NCI-H1417 (cell line): ENCODE measurements around the gene WNT3A.

Source experiments
- DNase-seq, 3 experiments: peaks; one replicate each; lab custom pipeline; 2025; lab: John Stamatoyannopoulos, UW

Gene WNT3A

DNA sequence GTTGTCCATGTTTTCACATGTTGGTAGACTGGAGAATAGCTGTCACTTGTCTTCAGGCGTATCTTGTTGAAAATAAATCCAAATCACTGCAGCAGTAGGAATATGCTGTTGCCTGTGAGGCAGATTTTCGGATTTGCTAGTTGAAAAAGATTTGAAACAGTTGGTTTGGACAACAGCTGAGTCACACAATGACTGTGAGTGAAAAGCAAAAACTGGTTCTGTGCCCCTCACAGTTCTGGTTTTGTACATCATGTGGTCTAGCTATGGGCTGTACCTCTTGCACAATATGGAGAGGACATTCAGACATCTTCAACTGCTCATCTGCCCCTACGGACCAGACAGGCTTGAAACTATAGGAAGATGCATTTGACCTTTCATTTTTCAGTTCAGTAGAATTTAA, 77.5 kb downstream of the WNT3A start:
- DNase-seq = no peak

- no peak for DNase-seq
Observed at GRCh38 chr1:228084797-228085196, 78.0 kb downstream of the WNT3A start.

DNA sequence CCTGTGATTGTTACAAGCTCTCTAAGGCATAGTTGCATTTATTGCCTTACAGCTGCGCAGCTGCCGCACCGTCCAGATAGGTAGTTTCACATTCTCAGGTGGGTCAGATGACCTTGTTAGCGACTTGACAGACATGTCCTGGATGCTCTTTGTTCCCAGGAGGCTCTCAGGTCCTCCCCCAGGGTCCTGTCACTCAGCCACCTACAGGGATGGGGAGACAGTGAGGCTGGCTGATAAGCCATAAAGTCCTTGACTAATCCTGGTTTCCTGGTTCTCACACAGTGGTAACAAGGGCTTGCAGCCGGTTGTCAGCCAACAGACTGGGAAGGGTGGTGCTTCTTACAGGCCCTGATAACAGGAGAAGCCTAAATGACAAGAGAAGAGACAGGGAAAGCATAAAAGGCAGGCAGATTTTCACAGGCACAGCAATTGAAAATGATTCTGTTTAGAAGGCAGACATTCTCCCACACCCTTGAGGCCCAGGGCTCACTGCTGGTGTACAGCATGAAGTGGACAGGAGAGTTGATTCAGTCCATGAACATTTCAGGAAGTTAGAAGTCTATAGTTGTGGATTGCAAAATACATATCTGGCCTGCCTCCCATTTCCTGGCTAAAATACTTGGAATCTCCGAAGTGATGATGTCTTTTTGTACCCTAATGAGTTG, 78.6 kb downstream of the WNT3A start:
- no peak for DNase-seq

- no peak for DNase-seq
Observed at GRCh38 chr1:228087771-228088251, 81.0 kb downstream of the WNT3A start.

DNA sequence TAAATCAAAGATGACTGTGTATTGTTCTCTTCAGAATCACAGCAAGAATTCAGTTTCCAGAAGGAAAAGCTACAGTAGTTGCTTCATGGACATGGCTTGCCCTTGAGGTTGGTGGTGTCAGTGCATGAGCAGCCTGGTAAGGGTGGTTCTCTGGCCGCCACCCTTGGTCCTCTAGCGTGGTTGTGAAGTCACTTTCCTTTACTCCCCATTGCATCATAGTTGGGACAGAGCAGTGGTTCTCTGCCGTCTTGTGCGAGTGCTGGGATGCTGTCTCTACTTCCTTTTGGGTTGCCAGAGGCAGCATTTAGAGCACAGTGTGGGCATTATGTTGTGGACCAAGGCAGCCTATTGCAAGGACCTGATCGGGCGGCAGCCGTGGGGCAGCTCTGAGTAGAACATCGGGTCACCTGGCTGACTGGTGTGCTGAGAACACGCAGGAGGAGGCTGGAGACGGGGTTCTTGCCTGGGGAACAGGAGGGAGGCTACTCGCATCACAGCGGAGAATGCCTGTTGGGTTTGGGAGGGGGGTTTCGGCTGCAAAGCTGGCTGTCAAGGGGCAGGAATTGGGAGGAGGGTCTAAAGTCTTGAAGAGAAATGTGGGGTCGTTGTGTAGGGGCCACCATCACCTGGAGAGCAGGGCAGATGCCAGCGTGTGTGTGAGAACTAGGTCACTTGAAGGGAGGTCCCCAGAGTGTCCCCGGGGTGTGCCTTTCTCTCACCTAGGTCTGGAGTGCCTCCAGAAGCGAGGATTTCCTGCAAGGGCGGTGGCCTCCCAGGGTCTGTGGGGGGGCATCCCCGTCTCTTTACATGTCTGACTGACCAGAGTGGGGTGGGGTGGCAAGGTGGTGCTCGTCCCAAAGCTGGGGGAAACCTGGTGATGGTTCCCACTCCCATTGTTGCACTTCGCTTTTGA, 82.0 kb downstream of the WNT3A start:
- DNase-seq = no peak

- no peak for DNase-seq
Observed at GRCh38 chr1:228089519-228090380, 83.0 kb downstream of the WNT3A start.

DNA sequence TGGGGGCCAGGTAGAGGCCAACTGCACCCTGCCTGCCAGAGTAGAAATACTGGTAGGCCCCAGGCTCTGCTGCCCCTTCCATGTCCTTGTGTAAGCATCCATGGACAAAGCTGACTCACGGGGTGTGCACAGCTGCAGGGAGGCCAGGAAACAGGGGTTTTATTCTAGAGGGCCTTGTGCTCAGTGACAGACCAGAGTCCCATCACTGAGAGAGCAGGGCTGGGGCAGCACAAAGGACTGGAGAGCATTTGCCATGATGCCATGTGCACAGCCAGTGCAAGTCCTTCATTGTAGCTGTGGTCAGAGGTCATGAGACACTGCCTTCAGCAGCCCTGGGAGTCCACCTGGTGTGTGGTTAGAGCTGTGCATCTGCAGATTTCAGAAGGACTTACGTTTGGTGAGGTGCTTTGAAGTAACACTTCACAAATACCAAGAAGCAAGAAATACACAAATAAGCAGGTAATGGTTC, 83.8 kb downstream of the WNT3A start:
- no peak for DNase-seq

GRCh38 chr1:228091084-228091483, 84.3 kb downstream of the WNT3A start:
- no peak for DNase-seq

DNA sequence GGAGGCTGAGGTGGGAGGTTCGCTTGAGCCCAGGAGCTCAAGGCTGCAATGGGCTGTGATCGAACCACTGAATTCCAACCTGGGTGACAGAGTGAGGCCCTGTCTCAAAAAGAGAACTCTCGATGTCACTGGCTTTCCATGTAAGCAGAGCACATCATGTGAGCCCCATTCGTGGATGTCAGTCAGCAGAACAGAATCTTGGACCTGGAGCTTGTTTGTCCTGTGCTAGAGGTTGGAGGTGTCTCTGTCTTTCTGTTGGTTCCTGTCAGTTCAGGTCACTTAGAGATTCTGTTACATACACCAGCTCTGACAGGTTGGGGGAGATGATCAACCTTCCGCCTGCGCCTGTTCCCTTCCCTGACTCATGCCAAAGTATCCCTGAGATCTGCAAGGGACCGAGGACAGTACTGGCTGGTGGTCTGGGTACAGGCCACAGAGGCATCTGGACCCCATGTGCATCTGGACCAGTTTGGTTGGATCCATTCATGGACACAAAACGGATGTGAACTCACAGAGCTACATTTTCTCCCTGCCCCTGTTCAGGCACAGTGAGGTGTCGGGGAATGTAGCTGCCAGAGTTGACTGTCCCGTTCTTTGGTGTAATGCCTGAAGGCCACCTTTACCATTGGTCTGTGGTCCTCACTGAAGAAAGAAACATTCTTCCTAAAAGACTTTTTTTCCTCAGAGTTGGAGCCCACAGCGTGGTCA, 85.7 kb downstream of the WNT3A start:
- no peak for DNase-seq

GRCh38 chr1:228093050-228093906, 86.5 kb downstream of the WNT3A start:
- no peak for DNase-seq

- no peak for DNase-seq
Observed at GRCh38 chr1:228094432-228095016, 87.7 kb downstream of the WNT3A start.

- no peak for DNase-seq
Observed at GRCh38 chr1:228095161-228095560, 88.4 kb downstream of the WNT3A start.

DNA sequence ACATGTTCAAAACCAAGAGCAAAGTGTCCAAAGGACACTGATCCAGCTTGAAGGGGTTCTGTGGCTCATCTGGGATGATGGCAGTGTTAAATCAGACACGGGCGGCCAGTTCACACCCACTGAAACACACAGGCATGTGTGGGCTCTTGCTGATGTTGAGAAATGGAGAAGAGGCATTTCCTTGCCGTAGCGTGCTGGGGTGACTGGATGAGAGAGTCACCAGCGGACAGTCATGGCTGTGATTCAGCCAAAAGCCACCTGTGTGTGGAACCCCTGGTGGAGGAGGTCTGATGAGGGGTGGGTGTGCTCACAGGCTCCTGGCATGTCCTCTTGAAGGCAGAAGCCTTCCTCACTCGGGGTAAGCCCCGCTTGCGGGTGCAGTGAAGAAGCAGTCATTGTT, 89.1 kb downstream of the WNT3A start:
- DNase-seq = no peak

GRCh38 chr1:228096416-228097332, 89.9 kb downstream of the WNT3A start:
- no peak for DNase-seq

GRCh38 chr1:228097333-228098081, 90.7 kb downstream of the WNT3A start:
- DNase-seq = no peak

DNA sequence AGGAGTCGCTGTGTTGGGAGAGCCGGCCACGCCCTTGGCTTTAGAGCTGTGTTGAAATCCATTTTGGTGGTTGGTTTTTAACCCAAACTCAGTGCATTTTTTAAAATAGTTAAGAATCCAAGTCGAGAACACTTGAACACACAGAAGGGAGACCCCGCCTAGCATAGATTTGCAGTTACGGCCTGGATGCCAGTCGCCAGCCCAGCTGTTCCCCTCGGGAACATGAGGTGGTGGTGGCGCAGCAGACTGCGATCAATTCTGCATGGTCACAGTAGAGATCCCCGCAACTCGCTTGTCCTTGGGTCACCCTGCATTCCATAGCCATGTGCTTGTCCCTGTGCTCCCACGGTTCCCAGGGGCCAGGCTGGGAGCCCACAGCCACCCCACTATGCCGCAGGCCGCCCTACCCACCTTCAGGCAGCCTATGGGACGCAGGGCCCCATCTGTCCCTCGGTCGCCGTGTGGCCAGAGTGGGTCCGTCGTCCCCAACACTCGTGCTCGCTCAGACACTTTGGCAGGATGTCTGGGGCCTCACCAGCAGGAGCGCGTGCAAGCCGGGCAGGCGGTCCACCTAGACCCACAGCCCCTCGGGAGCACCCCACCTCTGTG, 91.6 kb downstream of the WNT3A start:
- DNase-seq = no peak

GRCh38 chr1:228099331-228099732, 92.5 kb downstream of the WNT3A start:
- DNase-seq = no peak
